Inflammatory macrophage treated with lipopolysaccharide for 4 hours (primary cell): ENCODE results near the gene NEURL1B.
"Not testable (repeated sequence)": the region's sequence is repeated elsewhere in the genome, so short reads cannot be mapped to it uniquely, and the experiment has no call there.

Experiments used
- DNase-seq: peaks from one replicate; pipeline ENCODE4 v3.0.0-alpha.2; 2020

NEURL1B gene, protein sequence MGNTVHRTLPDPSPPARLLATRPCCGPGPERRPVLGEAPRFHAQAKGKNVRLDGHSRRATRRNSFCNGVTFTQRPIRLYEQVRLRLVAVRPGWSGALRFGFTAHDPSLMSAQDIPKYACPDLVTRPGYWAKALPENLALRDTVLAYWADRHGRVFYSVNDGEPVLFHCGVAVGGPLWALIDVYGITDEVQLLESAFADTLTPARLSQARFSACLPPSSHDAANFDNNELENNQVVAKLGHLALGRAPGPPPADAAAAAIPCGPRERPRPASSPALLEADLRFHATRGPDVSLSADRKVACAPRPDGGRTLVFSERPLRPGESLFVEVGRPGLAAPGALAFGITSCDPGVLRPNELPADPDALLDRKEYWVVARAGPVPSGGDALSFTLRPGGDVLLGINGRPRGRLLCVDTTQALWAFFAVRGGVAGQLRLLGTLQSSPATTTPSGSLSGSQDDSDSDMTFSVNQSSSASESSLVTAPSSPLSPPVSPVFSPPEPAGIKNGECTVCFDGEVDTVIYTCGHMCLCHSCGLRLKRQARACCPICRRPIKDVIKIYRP

DNA sequence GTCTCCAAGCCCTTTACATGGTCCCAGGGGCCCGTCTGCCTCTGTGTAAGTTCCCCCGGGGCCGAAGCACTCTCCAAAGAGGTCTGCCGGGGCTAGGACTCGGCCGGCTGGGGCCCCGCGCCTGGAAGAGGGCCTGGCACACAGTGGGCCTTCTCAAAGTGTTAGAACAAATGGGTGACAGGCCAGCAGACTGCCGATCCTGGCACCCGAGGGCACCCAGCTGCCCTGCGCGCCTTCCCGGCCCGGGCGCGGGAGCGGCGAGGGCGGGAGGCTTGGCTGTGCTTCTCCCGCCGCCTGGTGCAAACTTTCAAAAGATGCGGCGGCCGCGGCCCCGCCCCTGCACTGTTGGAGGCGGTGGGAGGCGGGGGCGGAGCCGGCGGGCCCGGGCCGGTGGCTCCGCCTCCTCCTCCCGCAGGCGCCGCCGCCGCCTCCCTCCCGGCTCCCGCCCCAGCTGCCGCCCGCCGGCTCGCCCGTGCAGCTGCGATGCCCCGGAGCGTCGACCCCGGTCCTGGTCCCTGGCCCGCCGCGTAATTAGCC, at the start of gene NEURL1B:
Gene NEURL1B, plus strand, starts transcription at position 442 of the 537 bp plus-strand sequence. CDS start 144 bp downstream, outside the sequence.
- DNase-seq: peak; percentile 37

DNA sequence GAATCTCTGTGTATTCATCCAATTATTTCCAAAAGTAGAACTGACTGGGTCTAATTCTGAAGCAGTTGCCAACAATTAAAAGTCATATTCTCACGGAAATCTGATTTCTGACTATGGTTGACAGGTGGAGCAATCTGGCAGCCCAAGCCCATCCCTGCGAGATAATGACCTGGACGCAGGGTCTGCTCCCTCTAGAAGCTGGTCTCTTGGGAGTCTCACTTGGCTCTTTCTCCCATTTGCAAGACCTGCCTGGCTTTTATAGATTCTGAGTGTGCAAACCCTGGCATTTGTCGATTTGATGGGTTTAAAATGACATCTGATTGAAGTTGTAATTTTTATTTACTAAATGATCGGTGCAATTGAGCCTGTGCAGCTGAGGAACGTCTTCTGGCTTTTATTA, 49.4 kb upstream of the NEURL1B start:
- DNase-seq: no peak

DNA sequence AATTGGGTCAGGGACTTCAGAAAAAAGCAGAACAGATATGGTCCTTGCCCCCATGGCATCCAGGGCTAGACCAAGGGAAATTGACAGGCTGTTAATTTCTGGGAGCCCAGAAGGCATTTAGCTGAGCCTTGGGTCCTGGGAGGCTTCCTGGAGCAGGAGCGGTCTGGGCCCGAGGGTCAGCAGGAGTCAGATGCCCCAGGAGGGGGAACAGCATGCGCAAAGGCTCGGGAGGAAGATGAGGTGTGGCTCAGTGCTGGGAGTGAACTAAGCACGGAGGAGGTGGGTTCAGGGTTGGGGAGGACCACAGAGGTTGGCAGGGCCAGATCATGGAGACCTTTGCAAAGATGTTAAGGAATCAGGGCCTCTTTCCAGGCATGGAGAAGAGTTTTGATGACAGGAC, 48.2 kb upstream of the NEURL1B start:
- no peak for DNase-seq

DNA sequence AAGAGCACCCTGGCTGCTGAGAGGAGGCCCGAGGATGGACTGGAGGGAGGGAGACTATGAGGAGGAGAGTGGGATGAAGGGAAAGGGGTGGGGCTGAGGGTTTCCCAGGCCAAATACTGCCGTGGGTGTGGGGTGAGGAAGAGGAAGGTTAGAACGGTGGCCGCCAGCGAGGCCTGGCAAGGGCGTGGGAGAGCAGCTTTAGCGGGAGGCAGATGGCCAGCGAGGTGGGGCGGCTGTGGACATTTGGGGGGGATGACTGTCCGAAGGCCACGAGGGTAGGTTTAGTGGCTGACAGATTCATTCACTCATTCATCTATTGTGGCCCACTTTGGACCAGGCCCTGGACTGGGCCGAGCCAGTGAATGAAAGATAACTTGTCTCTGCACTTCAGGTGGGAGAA, 47.8 kb upstream of the NEURL1B start:
- DNase-seq: no peak

DNA sequence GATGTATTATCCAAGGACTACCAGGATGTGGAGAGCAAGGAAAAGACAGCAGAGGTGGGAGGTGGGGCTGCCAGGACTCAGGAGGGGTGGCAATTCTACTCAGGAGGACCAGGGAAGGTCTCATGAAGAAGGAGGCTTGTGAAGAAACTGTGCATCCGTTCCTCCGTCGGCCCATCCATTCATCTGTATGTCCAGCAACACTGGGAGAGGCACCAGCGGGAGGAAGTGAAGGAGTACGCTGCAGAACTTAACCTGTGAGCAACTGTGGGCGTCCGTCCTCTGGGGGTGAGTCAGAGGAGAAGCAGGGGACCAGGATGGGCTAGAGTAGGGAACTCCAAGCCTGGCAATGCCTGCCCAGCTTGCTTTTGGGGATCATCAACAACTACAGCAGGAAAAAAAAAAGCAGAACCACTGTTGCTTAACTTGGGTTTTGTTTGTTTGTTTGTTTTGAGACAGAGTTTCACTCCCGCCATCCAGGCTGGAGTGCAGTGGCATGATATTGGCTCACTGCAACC, 47.3 kb upstream of the NEURL1B start:
- no peak for DNase-seq

DNA sequence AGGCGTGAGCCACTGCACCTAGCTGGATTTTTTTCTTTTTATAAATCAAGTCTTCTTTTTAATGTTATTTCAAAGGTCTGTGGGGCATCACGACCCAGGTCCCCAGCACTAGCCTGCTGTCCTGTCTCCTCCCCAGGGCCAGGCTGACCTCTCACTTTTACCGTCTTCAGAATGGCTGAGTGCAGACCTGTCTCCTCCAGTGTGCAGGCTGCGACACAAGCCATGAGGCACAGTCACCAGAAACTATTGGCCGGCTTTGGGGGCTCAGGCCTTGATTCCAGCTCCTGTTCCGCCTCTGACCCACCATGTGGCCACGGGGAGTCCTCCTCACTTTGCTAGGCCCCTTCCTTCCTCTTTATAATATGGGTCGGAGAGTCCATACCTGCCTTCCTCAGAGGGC, 46.6 kb upstream of the NEURL1B start:
- no peak for DNase-seq

DNA sequence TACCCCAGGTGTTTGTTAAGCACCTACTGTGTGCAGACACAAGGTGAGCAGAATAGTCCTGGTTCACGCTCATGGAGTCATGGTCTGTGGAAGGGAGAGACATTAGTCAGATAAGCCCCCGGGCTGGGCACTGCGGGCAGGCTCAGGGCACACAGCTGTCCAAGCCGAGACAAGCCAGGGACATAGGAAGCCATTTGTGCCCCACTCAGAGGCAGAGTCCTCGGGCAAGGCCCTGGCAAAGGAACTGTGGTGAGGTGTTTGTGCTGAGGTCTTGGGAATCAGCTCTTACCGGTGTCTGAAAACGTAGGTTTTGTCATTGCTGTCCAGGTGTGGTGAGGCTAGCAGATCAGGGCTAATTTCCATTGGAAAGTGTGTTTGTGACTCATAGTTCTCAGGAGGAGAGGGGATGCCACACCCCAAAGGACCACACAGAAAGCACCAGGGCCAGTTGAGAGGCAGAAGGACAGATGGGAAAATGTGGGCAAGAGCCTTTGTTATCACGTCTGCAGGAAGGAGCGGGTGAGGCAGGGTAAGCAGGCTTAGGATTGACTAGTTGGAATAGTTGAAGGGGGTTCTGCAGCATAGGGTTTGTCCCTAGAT, 46.1 kb upstream of the NEURL1B start:
- DNase-seq: no peak

DNA sequence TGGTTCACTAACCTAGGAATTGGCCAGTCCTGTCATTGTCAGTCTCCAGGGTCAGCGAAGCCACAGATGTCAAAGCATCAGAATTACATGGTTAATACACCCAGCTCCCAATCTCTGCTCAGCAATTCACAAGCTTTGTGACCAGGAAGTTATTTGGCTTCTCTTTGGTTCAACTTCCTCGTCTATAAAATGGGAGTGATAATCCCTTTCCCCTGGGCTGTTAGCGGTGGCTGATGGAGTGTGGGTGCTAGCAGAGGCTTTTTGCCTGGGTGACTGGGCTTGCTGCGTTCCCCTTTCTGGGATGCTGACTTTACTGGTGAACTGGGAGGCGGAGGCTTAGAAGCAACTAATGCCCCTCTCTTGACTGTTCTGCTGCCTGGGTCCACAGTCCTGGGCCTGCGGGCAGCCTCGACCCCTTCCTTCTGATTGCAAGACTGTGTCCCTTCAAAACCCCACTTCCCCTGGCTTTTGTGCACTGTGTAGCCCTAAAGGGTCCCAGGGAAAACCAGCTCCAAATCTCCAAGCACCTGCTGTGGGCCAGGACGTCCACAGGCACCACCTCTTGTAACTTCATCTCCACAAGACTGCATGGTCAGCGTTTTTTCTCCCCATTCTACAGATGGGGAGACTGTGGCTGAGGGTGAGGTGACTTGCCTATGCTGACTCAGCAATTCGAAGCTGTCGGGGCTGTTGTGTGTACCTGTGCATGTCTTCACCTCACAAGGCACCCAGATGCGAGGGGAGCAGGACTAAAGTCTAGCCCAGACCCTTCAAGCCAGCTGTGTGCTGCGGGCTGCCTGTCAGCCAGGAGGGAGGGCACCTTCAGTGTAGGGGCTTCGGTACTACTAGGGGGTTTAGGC, 45.2 kb upstream of the NEURL1B start:
- no peak for DNase-seq

DNA sequence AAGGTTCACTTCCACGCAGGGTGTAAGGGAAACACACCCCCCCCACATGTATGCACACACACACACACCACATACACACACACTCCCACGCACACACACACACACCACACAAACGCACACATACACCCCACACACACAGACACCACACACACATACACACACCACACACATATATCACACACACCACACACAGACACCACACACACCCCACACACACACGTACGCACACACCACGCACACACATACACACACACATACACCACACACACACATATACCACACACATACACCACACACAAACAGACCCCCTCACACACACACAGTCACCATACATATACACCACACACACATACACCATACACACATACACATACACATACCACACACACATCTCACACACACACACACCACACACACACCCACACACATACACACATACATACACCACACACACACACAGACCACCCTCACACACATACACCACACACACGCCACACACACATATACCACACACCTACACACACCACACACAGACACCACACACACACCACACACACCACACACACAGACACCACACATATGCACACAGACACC, 44.3 kb upstream of the NEURL1B start:
- DNase-seq: no peak

DNA sequence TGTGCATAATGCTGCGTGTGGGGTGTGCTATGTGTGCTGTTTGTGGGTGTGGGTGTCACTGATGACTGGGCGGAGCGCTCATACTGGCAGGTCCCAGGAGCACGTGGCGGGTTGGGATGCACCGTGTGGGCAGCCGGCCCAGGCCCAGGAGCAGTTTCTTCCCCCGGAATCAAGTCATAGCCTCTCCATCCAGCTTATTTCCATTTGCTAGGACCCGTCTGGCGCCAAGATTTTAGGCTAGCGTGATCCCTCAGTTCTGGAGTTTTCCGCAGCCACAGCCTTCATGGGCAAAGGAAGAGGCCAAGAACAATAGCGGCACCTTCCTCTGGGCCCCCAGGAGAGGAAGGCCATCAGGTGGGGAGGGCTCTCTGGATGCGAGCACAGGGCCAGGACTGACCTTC, 43.3 kb upstream of the NEURL1B start:
- no peak for DNase-seq

DNA sequence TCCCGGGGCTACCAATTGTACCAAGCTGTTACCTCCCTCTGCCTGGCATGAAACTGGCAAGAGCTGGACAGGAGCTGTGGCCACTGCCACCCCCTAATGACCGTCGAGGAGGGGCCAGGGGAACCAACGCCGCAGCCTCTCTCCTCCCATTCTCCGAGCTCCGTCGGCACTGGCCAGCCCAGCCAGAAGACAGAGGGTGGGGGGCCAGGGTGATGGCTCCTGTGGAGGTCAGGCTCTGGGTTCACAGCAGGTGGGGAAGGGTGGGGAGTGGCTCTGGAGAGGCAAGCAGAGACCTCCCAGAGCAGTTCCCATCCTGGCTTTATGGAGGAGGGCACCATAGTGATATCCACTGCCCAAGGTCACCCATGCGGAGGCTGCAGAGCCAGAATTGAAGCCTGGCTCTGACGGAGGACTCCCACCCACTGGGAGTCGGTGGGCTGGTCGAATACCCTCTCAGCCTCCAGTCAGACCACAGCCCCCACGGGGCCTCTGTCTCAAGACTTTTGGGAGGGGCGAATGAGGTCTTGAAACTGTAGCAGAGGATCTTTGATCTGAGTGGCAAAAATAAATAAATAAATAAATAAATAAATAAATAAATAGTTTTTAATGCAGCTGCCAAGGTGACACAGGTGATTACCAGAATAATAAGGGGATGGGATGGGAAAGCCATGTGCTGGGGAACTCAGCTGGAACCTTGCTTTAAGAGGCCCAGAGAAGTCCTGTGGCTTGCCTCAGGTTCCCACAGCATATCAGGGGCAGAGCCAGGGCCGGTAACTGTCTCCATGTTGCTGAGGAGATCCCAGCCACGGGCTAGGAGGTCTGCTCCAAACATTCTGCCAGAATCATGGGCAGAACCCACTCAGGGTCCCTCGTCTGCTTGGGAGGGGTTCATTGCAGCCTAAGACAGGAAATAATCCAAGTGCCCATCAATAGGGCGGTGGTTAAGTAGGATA, 42.5 kb upstream of the NEURL1B start:
- no peak for DNase-seq

DNA sequence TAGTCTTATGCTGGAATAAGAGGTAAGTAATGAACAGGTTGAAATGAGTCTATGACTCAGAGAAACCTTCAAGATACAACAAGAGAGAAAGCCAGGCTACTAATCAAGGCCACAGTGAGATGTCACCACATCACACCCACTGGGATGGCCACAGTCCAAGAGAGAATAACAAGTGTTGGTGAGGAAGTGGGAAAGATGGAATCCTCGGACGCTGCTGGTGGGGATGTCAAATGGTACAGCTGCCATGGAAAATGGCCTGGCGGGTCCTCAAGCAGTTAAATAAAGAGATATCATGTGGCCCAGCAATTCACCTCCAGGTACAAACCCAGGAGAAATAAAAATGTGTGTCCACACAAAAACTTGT, 41.9 kb upstream of the NEURL1B start:
- no peak for DNase-seq

DNA sequence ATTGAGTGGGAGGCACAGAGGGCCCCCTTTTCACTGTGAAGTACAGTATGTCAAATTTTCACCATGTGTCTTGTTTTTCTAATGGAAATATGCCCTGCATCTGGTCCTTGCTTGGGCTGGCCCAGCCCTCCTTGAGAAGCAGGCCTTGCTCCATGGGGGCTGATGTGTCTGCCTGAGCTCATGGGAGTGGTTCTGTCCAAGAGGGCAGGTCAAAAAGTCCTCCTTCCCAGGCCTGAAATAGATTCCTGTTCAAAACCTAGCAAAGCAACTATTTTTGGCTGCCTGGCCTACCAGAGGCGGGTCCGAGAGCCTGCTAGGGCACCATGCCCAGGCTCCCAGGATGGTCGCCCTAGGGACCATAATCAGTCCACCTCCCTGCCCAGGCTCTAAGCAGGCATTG, 40.5 kb upstream of the NEURL1B start:
- DNase-seq: no peak

DNA sequence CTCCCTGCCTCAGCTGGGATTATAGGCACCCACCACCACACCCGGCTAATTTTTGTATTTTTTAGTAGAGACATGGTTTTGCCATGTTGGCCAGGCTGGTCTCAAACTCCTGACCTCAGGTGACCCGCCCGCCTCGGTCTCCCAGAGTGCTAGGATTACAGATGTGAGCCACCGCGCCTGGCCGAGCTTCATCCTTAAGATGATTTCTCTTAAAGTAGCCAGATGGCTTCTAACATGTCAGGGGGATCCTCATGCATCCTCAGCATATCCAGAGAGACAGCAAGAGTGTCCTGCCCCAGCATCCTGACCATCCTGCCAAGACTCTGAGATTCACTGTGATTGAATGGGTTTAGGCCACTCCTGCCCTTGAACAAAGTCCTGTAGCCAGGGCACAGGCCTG, 39.5 kb upstream of the NEURL1B start:
- not testable (repeated sequence) for DNase-seq

DNA sequence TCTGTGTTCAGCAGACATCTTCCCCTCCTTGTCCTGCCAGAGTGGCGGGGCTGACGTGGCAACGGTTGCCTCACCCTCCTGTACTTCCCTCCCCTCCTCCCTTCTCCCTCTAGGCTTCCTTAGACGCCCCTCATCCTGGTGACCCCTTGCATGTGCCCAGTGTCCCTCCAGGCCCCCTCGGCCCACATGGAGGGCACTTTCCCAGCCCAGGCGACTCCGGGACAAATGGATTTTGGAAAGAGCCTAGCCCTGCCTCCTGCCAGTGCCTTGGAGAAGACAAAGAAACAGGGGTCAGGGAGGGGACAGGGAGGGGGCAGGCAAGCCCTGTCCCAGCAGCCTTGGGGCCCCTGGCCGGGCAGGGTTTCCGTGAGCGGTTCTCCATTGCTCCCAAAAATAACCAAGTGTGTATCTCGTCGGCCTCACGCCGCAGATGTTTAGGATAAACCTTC, 38.3 kb upstream of the NEURL1B start:
- no peak for DNase-seq

DNA sequence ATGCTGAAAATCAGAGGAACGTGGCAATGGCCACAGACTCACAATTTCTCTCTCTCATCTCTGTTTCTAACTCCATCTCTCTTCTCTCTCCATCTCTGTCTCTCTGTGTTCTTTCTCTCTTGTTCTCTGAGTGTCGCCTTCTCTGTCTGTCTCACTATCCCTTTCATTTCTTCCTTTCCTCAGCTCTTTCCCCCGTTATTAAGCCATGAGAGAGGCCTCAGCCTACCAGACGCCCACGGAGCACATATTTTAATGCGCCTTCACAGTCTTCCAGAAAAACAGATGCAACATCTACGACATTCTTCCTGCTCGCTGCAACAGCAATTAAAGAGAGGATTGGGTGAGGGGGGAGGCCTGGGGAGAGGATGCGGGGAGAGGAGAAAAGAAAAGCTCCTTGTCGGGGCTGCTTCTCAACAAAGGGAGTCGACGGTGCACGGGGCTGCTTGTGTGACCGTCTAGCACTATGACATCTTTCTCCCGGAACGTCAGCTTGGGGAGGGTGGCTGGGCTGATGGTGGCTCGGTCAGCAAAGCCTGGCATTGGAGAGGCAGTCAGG, 37.7 kb upstream of the NEURL1B start:
- no peak for DNase-seq

DNA sequence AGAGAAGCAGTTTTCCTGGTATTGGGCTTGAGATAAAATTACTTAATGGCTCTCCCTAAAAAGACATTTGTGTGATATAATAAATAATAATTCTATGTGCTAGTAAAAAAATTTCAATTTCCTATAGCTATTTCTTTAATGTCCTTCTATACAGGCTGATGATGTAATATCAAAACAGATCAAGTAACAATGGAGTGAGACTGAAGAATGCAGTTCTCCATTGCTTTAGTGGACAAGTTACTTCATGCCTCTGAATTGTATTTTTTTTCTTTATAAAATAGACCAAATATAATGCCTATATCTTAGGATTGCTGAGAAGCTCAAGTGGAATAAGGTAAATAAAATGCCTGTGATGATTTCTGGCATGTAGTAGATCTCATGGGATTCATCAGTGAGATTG, 35.6 kb upstream of the NEURL1B start:
- DNase-seq: no peak

DNA sequence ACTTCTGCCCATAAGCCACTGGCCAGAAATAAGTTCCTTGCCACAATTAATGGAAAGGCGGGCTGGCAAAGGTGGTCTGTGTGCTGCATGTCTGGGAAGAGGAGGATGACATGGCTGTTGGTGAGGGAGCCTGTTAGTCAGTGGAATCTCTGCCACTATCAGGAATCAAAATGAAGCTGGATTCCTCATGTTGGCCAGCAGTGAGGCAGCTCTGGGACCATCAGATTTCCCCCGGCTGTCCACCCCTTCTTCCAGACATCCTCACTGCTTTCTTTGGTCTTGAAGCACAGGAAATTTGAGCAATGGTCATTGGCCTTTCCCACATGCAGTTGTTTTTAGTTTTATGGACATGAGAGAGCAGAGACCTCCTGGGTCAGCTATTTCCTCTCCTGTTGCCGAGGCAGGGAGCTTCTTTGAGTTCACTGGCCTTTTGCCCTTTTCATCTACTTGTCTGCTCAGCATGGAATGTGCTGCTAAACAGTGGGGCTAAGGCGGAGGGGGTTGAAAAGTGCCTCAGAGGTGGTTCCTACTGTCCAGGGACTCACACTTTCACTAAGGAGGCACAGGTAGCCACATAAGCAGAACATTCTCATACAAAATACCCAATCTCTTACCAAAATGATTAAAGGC, 34.8 kb upstream of the NEURL1B start:
- DNase-seq: no peak

DNA sequence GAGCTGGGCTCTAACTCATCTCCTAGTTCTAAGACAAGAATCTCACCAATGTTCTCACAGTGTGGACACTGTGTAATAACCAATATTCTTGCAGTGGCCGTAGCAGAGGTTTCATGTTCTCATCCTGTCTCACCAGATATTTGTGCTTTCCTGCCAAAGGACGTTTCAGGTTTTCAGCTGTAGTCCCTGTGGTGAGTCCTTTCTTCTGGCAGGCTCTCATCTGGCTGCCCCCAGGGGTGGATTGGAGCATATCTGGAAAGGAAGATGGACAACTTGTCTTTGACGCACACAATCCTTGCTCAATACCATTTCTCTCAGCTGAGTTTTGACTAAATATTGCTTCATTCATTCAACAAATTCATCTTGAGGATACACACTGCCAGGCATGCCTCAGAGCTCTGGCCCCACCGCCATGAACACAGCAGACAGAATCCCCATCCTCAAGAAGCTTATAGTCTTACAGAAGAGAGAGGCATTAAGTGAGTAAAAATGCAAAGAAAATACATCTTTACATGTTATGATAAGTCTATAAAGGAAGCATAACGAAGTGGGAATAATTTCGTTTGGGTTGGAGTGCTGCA, 33.8 kb upstream of the NEURL1B start:
- DNase-seq: no peak

DNA sequence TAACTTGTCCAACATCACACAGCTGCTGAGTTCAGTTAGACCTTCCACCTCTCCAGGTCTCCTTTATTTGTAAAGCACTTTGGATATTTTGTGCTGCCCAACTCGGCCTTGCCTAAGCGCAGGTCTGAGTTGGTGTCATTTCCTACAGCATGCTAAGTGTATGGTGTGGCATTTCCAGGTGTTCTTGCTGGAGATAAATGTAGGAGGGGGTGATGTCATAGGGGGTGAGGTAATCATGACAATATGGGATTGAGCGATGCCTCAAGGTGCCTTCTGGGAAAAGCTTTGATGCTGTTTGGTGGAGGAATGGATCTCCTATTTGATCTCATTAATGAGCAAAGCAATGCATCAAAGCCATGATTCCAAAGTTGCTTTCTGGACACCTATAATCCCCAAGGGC, 32.3 kb upstream of the NEURL1B start:
- DNase-seq: no peak
